Limb (tissue), 2 donors: ENCODE measurements around the gene COX20.
"Not testable (repeated sequence)": the region's sequence is repeated elsewhere in the genome, so short reads cannot be mapped to it uniquely, and the experiment has no call there.

Experiments
- DNase-seq, 2 donors: peaks; one replicate each; pipeline ENCODE4 v3.0.0-alpha.2; 2016; ENCODE audit errors: extremely low spot score in 2 of 2

The COX20 gene

DNA sequence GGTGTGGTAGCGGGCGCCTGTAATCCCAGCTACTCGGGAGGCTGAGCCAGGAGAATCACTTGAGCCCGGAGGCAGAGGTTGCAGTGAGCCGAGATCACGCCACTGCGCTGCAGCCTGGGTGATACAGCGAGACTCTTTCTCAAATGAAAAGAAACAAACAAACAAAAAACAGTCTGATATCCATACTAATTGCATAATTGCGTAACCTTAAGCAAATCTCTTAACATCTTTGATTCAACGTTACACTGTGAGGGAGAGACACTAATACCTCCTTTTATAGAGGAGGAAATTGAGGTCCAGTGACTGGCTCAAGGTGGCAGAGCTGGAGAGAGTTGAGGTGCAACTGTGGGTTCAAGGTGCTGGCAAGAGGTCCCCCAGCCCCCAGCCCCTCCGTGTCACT is 12.6 kb upstream of the COX20 start:
- no peak for DNase-seq

DNA sequence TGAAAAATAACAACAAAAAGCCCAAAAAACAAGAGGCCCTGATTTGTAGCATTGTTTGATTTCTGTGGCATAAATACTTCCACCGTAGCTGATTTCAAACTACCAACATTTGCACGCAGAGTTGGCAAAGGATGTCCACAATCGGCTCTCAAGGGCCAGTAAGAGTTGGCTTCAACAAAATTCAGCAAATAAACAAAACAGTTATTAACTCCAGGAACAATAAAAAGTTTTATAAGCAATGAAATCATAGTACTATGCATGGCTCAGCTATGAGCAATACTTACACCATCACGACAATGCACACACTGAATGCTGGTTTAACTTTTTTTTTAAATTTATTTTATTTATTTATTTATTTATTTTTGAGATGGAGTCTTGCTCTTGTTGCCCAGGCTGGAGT is 8.7 kb upstream of the COX20 start:
- no peak for DNase-seq

DNA sequence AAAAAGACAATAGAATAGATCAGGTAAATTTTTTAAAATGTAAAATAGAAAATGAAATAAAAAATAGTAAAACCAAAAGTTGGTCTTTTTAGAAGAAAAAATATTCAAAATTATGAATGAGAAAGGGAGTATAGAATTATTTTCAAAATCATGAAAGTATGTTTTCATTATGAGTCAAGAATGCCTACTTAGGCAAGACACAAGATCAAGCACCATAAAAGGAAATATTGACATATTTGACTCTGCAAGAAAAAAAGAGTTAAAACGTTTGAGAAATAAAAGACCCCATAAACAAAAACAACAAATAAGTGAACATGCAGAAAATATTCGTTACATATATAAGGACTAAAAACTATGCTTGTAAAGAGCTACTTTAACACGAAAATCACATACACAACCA is 4.8 kb upstream of the COX20 start:
- DNase-seq = no peak

DNA sequence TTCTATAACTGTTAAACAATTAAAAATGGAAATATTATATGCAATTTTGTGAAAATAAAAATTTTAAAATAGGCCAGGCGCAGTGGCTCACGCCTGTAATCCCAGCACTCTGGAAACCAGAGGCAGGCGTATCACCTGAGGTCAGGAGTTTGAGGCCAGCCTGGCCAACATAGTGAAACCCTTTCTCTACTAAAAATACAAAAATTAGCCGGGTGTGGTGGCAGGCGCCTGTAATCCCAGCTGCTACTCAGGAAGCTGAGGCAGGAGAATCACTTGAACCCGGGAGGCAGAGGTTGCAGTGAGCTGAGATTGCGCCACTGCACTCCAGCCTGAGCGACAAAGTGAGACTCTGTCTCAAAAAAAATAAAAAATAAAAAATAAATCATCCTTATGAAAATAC is 2.2 kb upstream of the COX20 start:
- DNase-seq = not testable (repeated sequence)

DNA sequence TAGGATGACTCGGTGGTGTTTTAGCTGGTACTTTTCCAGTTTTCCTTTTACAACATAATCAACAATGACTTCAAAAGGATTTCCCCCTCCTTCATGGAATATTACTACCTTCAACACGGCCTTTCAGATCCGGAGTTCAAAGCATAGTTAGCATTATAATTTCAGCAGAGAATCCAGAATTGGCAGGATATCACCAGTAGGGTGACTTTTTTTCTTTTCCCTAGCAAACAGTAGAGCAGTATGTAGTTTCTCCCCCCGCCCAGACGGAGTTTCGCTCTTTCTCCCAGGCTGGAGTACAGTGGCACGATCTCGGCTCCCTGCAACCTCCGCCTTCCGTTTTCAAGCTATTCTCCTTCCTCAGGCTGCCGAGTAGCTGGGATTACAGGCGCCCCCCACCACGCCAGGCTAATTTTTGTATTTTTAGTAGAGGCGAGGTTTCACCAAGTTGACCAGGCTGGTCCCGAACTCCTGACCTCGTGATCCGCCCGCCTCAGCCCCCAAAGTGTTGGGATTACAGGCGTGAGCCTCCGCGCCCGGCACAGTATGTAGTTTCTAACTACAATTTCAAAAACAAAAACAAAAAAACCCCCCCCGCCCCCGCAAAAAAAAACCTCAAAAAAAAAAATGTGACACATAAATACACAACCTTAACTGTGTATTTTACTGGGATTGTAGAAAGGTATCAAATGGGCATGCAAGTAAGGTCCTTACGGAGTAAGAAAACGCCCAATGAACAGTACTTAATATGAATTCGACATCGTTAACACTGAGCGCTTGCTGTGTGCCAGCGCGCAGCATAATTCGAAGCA is 1.5 kb upstream of the COX20 start:
- DNase-seq = peak; percentile 70 to 79

DNA sequence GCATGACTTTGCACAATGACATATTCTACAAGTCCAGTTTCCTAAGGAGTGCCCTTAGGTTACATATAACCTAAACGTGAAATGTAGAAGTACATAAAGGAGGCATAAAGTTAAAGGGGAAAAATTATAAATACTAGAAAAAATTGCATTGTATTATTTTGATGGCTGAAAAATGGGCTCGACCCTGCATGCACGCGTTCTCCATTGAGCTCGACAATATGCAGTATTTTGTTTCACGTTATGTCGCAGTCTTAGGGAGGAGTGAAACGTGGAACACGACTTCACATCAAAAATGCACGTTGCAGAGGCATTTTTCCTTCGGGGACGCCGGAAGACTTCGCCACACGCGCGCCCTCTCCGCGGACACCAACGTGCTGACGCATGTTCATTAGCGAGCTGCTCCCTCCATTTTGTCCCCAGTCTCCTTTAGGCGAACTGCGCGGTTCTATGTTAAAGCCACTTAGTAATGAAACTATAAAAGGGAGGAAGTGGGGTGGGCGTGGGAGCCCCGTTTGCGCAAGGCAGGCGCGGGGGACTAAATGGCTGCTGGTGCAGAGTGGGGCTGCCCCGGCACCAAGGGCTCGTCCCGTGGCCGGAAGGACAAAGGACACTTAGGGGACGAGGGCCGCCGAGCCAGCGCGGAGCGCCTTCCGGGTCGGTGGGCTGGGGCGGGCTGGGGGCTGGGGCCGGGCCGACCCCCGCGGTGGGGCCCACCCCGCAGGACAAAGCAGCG is 749 bp upstream of the COX20 start:
- peak in 1 of 2 donors; percentile 91 for DNase-seq

DNA sequence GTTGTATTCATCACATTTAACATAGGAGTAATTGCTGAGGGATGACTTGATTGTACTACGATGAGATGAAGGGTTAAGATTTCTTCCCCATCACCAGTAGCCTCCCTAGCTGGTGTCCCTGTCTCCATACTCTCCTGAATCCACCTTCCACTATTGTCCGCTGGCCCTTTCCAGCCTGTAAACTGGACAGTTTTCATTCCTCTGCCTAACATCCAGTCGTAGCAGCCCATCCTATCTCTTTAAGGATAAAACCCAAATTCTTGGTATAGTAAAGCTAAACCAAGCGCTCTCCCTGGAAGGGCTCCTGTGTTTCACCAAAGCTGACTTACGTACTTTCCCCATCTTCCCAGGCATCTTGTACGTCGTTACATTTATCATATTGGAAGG is 670 bp downstream of the COX20 start:
- DNase-seq = peak; percentile 49 to 50

DNA sequence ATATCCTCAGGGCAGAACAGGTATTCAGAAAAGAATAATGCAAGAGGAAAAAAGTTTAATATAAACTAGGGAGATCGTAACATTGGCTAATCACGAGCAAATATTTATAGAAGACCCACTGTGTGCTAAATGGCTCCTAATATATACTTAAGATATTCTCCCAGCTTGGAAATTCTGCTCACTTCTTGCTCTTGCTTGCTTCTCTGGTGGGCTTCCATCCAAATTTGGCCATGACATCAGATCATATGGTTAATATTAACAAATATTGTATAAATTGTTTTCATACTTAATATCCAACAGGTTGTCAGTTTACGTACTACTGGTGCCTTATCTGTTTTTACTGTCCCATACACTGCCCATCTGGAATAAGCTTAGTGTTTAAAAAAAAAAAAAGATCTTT is 1.1 kb downstream of the COX20 start:
- DNase-seq = peak in 1 of 2 donors; percentile 24

DNA sequence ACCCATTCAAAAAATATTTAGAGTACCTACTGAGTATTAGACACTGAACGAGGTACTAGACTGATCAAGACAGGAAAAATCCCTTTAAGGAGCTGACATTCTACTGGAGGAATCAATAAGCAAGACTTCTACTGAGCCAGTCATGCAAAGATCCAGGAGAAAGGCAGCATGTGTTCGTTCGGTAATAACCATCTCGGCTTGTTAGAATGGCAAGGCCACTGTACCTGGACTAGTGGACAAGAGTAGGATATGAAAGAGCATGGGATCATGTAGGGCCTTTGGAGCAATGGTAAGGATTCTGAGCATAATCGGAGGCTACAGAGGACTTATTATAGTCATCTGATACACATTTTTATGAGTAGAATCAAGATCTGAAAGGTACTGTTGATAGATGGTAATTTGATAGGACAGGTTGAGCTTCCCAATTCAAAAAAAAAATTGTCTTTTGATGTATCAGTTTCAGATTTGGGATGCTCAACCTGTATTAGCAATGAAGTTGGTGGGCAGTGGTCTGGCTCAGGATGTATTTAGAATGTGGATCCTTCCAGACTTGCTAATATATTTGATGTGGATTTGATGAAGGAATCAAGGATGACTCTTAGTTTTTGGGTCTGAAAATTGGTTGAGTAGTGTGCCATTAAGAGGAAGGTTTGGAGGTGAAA is 2.3 kb downstream of the COX20 start:
- DNase-seq = no peak

DNA sequence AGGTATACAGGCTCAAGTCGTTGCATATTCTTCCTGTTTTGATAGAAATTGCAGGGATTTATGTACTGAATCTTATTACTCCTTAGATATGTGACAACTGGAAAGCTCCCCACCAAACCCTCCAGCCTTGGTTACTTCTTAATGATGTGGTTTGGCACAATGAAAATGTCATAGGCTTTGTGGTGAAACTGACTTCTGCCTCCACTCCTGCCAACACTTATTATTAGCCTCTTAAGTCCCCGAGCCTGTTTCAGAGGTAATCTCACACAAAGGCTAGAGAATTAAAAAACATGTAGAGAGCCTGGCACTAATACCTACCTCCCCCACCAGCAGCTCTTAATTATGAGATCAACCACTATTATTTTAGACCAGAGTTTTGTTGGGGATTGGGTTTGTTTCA is 4.2 kb downstream of the COX20 start:
- DNase-seq = no peak

DNA sequence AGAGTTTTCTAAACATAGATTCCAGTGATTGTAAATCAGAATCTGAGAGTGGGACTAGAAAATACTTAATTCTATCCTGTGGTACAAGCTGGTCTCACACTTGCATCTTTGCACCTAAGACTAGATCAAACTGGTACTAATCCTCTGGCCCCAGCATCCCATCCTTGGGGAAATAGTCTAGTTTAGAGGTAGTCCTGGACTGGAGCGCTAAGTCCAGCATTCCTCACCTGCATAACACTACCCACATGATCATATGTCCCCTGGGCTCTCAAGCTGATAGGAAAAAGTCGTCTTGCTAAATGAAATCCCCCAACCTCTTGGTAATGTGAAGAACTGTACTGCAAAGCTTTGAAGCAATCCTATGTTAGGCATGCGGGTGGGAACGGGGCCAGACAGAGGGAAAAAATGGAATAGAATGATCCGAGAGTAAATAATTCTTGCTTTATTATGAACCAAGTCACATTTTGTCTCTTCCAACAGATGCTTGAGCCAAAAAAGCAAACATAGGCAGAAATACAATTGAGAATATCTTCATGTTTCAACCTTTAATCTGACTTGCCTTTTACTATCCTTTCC is 4.8 kb downstream of the COX20 start:
- no peak for DNase-seq

DNA sequence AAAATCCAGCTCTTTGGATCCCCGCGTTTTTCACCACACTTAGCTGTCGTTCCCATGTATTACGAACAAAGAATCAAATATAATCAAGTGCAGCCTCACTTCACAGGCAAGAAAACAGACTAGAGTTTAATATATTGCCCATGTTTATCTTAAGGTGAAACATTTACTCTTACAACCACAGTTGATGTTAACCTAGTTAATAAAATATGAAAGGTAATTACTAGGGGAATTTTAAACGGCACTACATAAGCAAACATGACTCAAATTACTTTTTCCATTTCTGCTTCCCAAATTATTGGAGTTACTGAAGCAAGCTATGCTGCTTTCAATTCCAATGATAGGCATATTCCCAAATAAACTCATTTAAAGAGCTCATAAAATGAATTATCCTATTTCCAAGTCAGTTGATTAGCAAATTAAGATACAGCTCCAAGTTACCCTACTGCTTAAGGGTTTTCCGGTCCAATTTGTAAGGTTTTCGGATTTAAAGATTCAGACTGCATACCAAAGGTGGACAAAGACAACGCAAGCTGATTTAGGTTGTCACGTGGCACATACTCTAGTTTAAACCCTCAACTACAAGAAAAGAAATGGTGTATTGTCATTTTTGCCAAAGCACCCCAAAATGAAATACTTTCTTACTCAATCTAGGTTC is 5.9 kb downstream of the COX20 start:
- no peak for DNase-seq

DNA sequence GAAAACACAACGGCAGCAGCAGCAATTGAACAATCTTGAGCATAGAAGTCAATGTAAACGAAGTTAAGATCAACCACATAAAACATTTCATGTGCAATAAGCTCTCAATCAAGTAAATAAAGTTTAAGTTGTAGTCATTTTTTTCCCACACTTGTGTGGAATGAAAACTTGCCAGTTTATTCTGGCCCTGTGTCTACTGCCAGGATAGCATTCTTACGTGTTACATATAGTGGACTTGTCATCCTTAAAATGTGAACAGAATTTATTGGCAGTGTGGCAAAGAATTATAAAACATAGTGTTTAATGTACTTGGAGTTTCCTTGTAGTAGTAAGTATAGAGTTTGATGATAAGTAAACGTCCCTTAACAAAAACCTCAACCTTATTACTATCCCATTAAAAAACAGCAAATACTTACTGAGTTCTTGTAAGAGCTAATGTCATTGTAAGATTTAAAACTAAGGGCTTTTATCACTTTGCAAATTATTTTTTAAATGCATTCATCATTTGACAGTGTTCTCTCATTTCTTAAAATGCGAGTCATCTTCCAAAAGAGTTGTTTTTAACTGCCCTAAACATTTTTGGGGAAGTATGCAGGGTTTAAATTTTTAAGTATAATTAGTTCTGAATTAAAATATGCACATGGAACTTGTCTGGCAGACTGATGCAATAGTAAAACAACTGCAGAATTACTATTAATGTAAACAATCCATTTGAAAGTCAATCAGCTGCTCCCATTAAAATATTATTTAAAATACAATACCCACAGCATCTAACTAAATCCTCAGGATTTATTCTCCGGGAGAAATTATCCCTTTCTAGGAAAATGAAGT is 7.9 kb downstream of the COX20 start:
- DNase-seq = no peak

DNA sequence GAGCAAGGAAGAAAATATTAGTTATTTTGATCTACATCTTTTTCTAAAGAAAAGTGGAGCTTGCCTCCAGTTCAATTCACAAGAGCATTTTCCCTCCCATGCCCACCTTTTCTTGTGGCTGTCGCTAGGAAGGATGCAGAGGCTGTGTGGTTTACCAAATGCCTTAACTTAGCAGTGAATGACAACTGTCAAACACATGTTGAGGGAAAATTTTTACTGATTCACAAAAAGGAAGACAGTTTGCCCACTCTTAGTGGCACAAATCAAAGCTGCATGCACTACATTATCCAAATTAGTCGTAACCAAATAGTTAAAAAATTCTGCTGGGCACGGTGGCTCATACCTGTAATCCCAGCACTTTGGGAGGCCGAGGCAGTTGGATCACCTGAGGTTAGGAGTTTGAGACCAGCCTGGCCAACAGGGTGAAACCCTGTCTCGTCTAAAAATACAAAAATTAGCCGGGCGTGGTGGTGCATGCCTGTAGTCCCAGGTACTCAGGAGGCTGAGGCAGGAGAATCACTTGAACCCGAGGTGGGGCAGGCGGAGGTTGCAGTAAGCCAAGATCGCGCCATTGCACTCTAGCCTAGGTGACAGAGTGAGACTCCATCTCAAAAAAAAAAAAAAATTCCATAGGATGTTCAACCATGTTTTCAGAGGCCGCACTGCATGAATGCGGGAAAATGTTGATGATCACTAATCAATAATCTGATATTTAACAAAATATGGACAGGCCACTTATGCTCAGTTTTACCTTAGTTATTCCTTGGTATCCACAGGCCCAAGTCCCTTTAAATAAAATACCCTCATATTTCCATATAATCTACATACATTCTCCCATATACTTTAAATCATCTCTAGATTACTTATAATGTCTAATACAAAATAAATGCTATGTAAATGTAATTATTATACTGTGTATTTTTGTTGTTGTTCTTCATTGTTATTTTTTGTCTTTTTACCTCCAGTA is 9.0 kb downstream of the COX20 start:
- no peak for DNase-seq

DNA sequence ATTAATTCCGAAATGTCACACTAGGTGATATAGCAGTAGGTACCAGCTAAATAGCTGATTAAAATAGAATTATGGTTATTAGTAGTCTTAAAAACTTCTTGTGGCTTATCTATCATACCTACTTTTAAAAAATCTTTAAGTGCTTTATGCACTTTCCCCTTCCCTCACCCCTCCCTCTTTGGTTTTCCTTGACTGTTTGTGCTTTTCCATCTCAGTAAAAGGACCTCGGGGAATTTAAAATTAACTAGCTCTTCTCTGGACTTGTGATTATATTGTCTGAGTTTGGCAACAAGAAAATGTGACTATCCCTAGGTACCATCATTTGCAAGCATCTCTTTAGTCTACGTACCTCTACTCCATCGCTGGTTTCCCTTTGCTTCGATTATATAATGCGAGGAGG is 11.2 kb downstream of the COX20 start:
- DNase-seq = no peak

DNA sequence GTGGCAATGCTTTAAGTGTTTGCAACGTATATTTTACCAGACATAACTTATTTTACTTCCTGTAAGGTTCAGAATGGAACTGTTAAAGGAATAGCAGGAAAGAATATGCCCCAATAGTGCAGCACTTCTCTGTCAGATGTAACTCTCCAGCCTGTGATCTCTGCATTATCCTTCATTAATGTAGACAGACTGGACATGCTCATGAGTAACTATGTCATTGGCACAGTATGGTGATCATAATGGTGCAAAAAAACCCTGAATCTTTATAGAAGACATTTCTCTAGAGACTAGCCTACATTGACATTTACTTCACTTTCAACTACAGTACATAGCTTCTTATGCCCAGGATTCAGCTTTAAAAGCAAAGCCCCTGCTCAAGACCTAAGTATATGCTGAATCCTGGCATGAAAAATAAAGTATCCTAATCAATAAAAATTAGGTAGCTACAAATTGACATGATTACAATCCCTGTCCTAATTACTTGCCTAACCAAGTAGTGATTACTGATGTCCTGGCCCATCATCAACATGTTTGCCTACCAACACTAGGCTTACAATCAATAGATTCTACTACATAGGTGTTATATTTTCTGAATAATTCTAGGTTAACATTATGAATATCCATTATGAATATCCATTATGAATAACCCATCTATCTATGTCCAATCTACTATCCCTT is 13.9 kb downstream of the COX20 start:
- DNase-seq = no peak

DNA sequence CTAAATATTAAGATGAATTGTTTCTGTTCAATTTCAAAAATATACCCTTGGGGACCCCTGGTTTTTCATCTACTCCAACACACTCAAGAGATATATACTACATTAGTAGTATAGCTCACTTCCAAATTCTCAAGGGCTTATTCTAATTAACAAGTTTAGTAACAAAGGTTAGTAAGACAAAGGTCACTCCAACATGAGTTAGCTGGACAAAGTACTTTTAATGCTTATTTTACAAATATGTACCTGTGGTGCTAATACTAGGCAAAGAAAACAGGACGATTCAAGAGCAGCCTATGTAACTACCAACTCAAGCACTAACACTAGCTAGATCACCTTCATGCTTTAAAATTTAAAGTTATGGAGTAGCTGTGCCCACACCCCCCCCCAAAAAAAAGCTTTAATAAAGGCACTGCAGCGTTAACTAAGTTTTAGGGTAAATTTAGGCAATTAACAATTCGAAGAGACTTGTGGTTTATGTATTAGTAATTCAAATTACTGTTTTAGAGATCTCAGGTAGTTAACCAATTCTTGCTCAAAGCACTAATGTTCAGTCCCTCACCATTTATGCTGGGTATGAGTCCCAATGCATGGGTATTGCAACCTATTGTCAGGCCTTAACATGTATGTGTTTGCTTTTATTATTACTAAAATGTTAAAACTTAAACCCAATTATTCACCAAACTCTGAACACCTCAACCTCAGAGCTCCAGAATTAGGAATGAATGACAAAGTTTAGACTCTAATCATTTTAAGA is 14.8 kb downstream of the COX20 start:
- DNase-seq = no peak

DNA sequence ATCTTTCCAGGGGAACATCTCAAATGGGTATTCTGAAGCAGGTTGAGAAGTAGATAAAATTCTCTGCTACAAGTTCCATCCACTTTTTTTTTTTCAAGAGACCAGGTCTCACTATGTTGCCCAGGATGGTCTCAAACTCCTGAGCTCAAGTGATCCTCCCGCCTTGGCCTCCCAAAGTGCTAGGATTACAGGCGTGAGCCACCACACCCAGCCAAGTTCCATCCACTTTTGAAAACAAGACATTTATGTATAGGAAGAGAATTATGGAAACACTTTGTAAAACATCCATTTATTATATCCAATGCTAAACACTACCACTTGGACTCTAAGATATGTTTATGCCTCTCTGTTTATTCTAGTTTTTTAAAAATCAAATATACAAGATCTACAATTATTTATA is 15.4 kb downstream of the COX20 start:
- no peak for DNase-seq
